UCSD-AML1 (cell line): ENCODE data around the gene POMGNT1.
"Not testable (repeated sequence)": the region's sequence is repeated elsewhere in the genome, so short reads cannot be mapped to it uniquely, and the experiment has no call there.

Experiments used
- DNase-seq: peaks from one replicate; lab custom pipeline; 2025; ENCODE audit not compliant: unreplicated experiment; lab: John Stamatoyannopoulos, UW

Gene POMGNT1

DNA sequence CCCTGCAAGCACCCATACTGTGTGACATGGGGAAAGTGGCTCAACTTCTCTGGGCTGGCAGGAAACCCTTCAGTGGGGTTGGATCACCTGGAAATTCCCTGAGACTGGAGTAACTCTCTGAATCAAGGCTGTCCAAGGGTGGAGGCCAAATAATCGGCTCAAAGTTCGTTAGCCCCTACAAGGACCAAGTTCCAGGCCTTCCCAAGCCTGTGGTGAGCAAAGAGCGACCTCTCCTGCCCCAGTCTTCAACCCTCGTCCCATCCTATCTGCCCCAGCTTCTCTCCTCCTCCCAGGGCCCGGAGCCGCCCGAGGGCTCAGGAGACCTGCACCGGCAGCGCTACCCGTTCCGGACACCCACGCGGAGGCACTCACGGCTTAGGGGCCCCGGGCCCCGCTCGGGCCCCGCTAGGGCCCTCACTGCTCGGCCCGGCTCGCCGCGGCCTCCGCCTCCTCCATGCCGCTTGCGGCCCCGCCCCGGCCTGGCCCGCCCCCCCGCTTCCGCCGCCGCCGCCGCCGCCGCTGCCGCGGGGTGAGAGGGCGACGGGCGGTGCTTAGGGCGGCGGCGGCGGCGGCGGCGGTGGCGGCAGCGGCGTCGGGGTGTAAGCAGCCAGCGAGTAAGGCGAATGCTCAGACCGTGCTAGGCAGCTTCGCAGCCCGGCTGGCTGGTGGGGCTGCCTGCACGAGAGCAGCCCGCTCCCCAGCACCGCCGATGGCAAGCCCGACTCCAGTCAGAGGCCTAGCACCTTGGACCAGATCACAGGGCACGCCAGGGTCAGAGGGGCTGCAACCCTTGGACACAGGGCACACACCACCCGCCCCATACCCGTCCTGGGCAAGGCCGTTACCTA, at the start of gene POMGNT1:
Gene POMGNT1, minus strand, starts transcription at position 471 of the 848 bp plus-strand sequence. CDS start 613 bp downstream, outside the sequence.
- DNase-seq, result peak; percentile 79

DNA sequence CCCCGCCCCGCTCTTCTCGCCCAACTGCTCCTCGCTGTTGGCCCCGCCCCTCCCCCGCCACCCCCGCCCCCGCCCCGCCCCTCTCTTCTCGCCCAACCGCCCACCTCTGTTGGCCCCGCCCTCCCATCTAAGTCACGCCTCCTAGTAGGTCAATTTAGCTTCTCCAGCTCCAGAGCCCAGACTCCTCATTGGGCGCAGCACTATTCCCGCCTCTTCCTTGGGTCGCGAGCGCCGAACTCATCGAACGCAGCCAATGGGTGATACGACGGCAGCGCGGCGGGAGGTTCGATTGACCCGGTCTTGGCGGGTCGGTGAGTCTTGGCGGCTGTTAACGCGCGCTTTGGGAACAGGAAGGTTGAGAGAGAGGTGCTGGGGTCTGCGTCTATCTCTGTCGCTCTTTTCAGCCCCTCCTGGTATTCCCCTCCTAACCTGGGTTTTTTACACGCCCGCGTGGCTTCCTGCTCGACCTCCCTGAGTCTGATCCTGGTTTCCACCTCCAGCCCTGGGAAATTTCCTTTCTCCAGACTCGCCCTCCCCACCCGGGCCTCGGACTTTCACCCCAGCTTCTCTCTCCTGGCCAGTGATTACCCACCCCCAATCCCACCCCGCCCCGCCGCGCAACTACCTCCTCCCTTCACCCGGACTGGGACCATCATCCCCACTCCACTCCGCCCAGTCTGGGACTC, 49.3 kb upstream of the POMGNT1 start, which contains the start of gene RAD54L:
Gene RAD54L, plus strand, starts transcription at position 328 of the 686 bp plus-strand sequence. CDS start 643 bp downstream, outside the sequence.
- DNase-seq, result peak; percentile 95

DNA sequence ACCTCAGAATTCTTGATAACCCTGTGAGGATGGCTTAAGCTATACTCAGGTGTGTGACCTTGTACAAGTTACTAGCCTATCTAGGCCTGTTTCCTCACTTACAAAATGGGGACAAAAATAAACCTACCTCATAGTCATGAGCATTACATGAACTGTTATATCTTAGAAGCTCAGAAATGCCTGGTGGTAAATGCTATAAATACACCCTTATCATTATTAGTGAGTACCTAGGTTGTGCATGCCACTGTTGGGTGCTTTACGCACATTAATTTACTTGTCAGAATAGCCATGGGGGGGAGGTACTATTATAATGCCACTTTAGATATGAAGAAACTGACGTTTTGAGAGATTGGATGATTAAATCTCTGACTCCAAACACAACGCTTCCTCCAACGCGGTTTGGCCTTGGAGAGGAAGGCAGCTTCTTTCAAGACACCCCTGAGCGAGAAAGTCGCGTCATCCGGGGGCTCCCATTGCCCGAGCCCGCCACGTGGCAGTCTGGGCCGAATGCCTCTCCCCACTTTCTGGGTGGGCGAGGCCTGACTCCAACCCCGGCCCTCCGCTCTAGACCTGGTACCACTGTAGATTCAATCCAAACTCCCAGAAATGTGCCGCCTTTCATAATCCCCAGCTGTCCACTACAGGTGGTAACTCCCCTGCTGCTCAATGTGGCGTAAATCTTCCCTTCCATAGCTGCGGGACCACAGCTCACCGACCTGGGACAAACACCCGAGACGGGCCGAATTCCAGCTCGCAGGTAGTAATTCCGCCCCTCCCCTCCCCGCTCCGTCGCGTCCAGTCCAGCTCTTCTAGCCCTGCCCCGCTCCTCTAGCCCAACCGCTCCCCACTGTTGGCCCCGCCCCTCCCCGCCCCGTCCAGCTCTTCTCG, 48.6 kb upstream of the POMGNT1 start:
- no peak for DNase-seq

DNA sequence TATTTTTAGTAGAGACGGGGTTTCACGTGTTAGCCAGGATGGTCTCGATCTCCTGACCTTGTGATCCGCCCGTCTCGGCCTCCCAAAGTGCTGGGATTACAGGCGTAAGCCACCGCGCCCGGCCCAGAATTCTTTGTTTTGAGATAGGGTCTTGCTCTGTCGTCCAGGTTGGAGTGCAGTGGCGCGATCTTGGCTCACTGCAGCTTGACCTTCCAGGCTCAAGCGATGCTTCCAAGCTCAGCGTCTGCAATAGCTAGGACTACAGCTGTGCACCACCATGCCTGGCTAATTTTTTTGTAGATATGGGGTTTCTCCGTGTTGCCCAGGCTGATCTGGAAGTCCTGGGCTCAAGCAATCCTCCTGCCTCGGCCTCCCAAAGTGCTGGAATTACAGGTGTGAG, 47.9 kb upstream of the POMGNT1 start:
- DNase-seq, result not testable (repeated sequence)

DNA sequence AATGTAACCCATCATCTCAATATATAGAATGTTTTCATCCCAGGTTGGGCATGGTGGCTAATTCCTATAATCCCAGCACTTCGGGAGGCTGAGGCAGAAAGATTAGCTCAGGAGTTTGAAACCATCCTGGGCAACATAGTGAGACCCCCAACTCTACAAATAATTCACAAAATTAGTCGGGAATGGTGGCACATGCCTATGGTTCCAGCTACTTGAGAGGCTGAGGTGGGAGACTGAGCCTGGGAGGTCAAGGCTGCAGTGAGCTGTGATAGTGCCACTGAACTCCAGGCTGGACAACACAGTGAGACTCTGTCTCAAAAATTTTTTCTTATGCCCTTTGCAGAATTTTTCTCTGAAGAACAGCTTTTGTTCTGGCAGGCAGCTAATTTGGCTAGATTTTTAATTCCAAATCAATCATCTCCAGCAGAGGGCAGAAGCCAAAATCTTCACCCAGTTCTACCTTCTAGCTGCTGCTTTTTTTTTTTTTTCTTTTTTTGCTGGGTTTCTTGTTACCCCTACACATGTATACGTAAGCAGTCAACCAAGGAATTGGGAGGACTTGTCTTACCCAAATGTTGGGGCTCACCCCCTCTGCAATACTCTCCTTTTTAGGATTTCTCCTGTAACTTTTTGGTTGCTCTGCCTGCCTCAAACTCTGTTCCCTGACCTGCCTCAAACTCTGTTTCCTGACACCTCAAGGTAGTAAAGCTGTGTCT, 46.6 kb upstream of the POMGNT1 start:
- DNase-seq, result no peak

DNA sequence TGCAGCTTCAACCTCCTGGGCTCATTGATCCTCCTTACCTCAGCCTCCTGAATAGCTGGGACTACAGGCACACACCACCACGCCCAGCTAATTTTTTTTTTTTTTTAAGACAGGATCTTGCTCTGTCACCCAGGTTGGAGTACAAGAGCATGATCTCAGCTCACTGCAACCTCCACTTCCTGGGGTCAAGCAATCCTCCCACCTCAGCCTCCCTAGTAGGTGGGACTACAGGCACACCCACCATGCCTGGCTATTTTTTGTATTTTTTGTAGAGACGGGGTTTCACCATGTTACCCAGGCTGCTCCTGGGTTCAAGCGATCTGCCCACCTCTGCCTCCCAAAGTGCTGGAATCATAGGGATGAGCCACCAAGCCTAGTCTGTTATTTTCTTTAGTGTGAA, 45.6 kb upstream of the POMGNT1 start:
- DNase-seq, result not testable (repeated sequence)

DNA sequence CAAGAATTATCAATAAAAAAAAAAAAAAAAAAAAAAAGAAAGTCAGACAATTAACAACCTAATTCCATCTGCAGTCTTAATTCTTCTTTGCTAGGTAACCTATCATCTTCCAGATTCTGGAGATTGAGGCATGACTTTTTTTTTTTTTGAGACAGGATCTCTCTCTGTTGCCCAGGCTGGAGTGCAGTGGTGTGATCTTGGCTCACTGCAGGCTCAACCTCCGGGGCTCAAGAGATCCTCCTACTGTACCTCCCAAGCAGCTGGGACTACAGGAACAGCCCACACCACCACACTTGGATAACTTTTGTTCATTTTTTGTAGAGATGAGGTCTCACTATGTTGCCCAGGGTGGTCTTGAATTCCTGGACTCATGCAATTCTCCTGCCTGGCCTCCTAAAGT, 44.7 kb upstream of the POMGNT1 start:
- DNase-seq, result no peak

DNA sequence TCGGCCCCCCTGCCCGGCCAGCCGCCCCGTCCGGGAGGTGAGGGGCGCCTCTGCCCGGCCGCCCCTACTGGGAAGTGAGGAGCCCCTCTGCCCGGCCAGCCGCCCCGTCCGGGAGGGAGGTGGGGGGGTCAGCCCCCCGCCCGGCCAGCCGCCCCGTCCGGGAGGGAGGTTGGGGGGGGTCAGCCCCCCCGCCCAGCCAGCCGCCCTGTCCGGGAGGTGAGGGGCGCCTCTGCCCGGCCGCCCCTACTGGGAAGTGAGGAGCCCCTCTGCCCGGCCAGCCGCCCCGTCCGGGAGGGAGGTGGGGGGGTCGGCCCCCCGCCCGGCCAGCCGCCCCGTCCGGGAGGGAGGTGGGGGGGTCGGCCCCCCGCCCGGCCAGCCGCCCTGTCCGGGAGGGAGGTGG, 43.5 kb upstream of the POMGNT1 start:
- DNase-seq, result not testable (repeated sequence)

DNA sequence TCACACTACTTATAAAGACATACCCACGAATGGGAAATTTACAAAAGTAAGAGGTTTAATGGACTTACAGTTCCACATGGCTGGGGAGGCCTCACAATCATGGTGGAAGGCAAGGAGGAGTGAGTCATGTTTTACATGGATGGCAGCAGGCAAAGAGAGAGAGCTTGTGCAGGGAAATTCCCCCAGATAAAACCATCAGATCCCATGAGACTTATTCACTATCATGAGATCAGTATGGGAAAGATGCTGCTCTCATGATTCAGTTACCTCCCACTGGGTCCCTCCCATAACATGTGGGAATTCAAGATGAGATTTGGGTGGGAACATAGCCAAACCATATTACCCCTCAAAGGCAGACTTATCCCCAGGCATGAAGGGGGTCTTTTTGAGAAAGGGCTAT, 40.6 kb upstream of the POMGNT1 start:
- DNase-seq, result not testable (repeated sequence)

DNA sequence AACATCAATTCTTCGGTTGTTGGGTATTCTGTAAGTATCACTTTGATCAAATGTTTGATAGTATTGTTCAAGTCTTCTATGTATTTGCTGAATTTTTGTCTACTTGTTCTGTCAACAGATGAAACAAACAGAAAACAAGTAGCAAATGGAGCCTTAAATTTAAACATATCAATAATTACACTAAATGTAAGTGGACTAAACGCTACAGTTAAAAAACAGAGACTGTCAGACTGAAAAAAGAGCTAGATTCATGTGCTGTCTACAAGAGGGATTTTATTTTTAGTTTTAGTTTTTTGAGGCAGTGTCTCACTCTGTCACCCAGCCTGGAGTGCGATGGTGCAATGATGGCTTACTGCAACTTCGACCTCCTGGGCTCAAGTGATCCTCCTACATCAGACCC, 38.6 kb upstream of the POMGNT1 start:
- DNase-seq, result no peak

DNA sequence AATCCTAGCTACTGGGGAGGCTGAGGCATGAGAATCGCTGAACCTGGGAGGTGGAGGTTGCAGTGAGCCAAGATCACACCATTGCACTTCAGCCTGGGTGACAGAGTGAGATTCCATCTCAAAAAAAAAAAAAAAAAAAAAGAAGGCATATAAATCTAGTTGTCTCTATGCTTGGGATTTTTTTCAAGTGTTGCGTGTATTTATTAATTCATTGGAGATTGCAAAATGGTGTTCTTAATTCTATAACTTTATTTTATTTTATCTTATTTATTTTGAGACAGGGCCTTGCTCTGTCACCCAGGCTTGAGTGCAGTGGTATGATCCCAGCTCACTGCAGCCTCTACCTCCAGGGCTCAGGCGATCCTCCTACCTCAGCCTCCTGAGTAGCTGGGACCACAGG, 33.0 kb upstream of the POMGNT1 start:
- DNase-seq, result not testable (repeated sequence)

DNA sequence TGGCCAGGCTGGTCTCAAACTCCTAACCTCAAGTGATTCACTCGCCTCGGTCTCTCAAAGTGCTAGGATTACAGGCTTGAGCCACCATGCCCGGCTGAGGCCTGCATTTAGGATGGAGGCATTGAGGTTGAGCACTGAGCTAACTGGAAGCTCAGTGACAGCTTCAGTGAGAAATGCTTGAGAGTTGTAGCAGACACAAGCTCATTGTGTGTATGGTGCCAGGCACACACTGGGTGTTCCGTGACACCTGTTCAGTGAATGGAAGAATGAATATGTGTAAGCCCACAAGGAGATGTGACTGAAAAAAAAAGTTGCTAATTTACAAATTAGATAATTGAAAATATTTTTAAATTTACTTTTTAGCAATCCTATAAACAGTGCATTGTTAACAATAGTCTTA, 26.7 kb upstream of the POMGNT1 start:
- DNase-seq, result no peak

DNA sequence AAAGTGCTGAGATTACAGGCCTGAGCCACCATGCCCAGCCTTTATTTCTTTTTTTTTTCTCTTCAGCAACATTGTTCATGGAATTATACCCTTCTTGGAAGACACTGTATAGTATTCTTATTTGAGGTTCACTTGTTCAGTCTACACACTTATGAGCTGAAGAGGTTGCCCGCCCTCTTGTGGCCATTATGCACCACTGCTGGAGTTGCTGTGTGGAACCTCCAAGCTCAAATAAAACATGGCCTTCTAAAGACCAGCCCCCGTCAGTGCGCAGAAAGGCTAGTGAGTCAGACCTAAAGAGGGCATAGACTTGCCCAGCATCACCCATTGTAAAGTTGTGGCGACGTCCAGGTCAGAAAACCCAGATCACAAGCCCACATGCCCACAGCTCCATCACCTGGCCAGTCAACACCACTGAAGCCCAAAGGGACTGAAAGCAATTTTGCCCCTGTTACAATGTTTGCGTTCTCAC, 25.3 kb upstream of the POMGNT1 start:
- DNase-seq, result peak; percentile 63

DNA sequence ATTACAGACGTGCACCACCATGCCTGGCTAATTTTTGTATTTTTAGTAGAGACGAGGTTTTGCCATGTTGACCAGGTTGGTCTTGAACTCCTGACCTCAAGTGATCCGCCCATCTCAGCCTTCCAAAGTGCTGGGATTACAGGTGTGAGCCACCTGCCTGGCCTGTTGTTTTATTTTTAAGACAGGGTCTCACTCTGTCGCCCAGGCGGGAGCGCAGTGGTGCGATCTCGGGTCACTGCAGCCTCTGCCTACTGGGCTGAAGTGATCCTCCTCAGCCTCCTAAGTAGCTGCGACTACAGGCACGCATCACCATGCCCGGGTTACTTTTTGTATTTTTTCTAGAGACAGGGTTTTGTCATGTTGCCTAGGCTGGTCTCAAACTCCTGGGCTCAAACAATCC, 24.8 kb upstream of the POMGNT1 start:
- not testable (repeated sequence) for DNase-seq

DNA sequence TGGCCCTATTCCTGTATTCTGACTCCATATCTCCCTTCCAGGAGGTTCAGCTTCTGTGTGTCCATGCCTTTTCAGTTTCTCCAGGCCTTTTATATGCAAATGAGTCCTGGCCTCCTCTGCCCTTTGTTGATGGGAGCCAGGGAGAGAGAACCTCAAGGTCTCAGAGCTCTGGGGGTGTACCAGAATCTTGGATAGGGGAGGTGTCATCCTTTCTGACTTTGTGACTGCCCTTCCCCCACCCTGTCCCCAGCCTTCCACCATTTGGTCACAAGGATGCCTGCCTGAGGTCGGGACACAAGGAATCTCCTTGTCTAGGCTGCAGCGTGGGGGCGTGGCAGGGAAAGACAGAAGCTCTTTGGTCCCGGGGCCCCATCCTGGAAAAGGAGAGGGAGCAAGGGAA, 23.5 kb upstream of the POMGNT1 start:
- no peak for DNase-seq

DNA sequence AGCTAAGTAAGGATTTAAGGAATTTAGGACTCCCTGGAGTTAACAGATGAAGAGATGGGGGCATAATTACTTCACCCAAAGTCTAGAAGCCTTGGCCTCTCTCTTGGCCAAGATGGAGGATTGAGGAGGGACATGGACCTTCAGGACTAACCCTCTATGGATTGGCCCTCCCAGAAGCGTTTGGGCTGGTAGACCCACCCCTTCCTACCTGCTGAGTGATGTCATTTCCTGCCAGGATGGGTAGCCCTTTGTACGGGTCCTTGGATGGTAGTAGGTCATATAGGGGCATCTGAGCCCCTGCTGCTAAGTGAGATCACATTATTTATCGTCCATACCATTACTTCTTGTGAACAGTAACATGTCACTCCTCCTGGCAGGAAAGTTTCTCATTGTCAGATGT, 22.6 kb upstream of the POMGNT1 start:
- DNase-seq, result no peak

DNA sequence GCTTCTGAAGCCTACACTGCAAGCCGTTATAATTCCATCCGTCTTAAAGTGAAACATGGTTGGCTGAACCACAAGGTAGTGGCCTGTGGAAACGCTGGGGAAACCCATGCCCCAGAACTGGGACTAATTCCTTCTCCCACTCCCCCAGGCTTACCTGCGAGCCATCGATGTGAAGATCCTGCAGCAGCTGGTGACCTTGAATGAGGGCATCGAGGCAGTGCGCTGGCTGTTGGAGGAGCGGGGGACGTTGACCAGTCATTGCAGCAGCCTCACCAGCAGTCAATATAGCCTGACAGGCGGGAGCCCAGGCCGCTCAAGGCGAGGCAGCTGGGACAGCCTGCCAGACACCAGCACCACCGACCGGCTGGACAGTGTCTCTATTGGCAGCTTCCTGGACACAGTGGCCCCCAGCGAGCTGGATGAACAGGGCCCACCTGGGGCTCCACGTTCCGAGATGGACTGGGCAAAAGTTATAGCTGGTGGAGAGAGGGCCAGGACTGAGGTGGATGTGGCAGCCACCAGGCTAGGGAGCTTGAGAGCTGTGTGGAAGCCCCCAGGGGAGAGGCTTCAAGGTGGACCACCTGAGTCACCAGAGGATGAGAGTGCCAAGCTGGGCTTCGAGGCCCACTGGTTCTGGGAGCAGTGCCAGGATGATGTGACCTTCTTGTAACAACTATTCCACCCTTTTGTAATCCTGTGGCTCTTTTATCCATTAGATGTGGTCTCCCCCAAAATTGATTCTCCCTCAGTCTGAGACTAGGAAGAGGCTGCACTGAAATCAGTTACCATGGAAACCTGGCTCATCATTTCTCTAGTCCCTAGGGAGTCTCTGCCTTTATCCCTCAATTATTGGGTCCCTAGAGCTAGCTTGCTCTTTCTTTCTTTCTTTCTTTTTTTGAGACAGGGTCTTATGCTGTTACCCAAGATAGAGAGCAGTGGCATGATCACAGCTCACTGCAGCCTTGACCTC, 21.6 kb upstream of the POMGNT1 start:
- no peak for DNase-seq

DNA sequence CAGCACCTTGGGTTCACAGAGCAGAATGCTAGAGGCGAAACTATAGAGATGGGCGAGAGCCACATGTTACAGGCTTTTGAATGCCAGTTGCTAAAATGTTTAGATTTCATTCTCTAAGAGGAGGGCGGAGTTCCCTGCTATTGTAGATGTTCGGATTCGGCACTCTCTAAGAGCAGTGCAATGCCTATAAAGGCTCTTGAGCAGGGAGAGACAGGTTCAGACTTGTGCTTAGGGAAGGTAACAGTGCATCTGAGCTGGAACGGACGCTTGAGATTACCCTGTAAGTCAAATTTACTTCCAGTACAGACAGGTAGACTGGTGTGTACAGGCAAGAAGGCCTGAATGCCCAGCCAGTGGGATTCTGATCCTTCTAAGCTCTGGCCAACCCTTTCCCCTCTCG, 20.2 kb upstream of the POMGNT1 start:
- no peak for DNase-seq

DNA sequence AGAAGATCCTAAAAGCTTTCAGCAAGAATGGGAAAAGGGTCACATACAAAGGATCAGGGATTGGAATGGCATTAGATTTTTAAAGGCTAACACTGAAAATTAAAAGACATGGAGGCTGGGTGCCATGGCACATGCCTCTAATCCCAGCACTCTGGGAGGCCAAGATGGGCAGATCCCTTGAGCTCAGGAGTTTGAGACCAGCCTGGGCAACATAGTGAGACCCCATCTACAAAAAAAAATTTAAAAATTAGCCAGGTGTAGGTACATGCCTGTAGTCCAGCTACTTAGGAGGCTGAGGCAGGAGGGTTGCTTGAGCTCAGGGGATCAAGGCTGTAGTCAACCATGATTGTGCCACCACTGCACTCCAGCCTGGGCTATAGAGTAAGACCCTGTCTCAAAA, 17.3 kb upstream of the POMGNT1 start:
- no peak for DNase-seq
